ENCODE results near the gene SPATS2L. TPM values are rescaled to one million over a fixed set of nuclear protein-coding genes. Genes with fewer than 3 reads are reported as not detected.

Gene SPATS2L
- polyA plus RNA-seq, 1 experiment = 243 TPM

DNA sequence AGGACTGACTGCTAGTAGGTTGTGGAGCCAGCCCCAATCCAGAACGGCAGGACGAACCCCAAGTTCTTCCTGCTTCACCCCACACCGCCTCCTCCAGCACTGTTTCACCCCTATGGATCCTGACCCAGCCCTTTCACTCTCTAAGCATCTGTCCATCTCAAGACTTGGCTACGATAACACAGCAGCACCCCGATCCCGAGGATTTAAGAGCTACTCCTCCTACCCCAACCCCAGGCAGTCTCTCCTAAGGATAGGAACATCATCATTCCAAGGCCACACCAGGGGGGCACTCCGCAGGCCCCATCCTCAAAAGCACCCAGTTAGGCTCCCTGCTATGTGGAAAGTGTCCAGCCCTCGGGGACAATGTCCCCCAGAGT, 202.7 kb downstream of the SPATS2L start:
- DNase-seq (ENCODE audit: low read depth) = no peak
- H3K4me3 ChIP-seq (ENCODE audit: low read depth, low read length) = peak overlapping the region; percentile 77
- H3K36me3 ChIP-seq (ENCODE audit: control insufficient read depth, insufficient read depth, low read length) = no peaks in the 10 kb centered on the region
- TF ChIP-seq, protein P1, sequence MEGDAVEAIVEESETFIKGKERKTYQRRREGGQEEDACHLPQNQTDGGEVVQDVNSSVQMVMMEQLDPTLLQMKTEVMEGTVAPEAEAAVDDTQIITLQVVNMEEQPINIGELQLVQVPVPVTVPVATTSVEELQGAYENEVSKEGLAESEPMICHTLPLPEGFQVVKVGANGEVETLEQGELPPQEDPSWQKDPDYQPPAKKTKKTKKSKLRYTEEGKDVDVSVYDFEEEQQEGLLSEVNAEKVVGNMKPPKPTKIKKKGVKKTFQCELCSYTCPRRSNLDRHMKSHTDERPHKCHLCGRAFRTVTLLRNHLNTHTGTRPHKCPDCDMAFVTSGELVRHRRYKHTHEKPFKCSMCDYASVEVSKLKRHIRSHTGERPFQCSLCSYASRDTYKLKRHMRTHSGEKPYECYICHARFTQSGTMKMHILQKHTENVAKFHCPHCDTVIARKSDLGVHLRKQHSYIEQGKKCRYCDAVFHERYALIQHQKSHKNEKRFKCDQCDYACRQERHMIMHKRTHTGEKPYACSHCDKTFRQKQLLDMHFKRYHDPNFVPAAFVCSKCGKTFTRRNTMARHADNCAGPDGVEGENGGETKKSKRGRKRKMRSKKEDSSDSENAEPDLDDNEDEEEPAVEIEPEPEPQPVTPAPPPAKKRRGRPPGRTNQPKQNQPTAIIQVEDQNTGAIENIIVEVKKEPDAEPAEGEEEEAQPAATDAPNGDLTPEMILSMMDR (IDR thresholded peaks at IDR 0.05; ENCODE audit: insufficient read depth, low read depth, low read length) = no peak
- peaks cover 6% of the 10 kb centered on the region for H3K27me3 ChIP-seq (ENCODE audit: control insufficient read depth, insufficient read depth, low read length)
- CTCF ChIA-PET = interaction anchor here (0.7 to 3.0 kb wide), 16 partner anchors 11 to 536 kb away, joined by 3 to 29 read pairs (median 4); partner anchors contain the start of gene SGO2
- POLR2A ChIA-PET = interaction anchor here (0.5 kb wide), 1 partner anchor 262 kb away, joined by 10 read pairs; no protein-coding TSS in a partner anchor

DNA sequence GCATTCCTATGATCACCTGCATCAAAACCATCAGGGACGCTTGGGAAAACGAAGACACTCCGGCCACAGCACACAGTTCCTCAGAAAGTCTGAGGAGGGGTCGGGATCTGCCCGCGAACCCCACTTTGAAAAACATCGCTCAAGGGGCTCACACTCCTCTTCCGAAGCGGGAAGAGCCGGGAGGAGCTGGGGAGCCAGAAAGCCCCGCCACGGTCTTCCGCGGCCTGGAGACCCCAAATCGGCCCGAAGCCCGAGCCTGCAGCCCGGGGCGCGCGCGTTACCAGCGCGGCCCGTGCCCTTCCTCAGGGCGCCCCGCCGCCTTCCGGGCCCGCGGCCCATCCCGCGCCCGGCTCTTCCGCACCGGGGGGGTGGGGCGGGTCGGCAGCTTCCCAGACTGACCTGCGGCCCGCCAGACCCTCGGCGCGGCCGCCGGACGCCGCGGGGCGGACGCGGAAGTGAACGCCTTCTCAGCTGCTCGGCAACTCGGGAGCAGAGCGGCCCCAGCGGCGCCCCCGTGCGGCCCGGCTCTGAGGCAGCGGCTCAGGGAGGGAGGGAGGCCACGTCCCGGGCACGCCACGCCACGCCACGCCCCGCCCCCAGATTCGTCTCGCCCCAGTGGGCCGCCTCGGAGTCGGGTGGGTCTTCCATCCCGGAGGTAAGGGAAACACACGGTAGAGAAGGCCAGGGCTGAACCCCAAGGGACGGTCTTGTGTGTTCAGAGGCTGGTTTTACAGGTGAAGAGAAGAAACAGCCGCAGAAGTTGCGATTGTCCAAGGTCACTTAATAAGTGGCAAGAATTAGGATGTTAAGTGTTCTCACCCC, 203.3 kb downstream of the SPATS2L start, which contains the start of gene KCTD18:
Gene KCTD18, minus strand, starts transcription at position 457 of the 822 bp plus-strand sequence. CDS start 3,052 bp downstream, outside the sequence.
- H3K36me3 ChIP-seq (ENCODE audit: control insufficient read depth, insufficient read depth, low read length) = no peaks in the 10 kb centered on the region
- CTCF ChIA-PET = interaction anchor here (0.7 to 3.0 kb wide), 18 partner anchors 10 to 537 kb away, joined by 3 to 29 read pairs (median 4); partner anchors contain the start of gene SGO2

DNA sequence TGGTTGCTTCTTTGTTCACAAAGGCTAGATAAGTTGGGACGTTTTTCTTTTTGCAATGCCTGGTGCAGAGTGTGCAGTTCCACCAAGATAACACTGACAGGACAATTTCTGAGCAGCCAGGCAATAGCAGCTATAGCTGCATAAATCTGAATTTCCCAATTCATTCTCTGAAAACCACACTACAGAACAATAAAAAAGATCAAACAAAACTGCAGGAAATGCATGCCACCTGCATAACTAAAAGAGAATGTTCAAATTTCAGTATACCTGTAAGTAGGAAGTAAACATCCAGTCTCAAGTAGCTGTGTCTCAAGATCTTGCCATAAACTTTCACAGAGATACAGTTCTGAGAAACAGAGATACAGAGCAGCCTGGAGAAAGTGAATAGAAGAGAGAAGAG, 208.7 kb downstream of the SPATS2L start:
- TF ChIP-seq, protein P1 (IDR thresholded peaks at IDR 0.05; ENCODE audit: insufficient read depth, low read depth, low read length) = no peak
- H3K27me3 ChIP-seq (ENCODE audit: control insufficient read depth, insufficient read depth, low read length) = peaks cover 12% of the 10 kb centered on the region
- DNase-seq (ENCODE audit: low read depth) = no peak
- ChIA-PET CTCF (no interaction called here), POLR2A (no interaction called here)
- H3K36me3 ChIP-seq (ENCODE audit: control insufficient read depth, insufficient read depth, low read length) = no peaks in the 10 kb centered on the region
- no peak overlapping the region for H3K4me3 ChIP-seq (ENCODE audit: low read depth, low read length)

More for the DNA sequence above, 203.3 kb downstream of the SPATS2L start, which contains the start of gene KCTD18:
- DNase-seq (ENCODE audit: low read depth) = peak; percentile 26
- TF ChIP-seq, protein P1 (IDR thresholded peaks at IDR 0.05; ENCODE audit: insufficient read depth, low read depth, low read length) = peak; percentile 55
- H3K27me3 ChIP-seq (ENCODE audit: control insufficient read depth, insufficient read depth, low read length) = peaks cover 10% of the 10 kb centered on the region
- POLR2A ChIA-PET = interaction anchor here (0.5 kb wide), 1 partner anchor 262 kb away, joined by 10 read pairs; no protein-coding TSS in a partner anchor
- H3K4me3 ChIP-seq (ENCODE audit: low read depth, low read length) = peak within 1 kb of the TSS; percentile 77

DNA sequence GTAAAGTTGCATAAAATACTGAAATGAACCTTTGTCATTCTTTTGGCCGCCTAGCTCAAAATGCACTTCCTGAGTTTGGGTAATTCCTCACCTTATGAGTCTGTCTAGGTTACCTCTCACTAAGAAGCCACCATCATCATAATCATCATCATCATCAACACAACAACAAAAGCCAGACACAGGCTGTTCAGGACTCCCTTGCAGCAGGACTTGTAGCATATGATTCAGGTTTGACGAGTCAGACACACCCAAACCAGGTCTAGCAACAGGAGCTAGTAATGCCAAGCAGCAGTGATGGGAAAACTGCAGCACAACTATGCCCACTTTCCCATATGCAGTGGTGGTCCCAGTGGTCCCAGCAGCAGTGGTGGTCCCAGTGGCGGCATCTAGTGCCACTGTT, 216.7 kb downstream of the SPATS2L start:
- Histone ChIP-seq H3K27me3 (ENCODE audit: control insufficient read depth, insufficient read depth, low read length) (peaks cover 9% of the 10 kb centered on the region), H3K36me3 (ENCODE audit: control insufficient read depth, insufficient read depth, low read length) (no peaks in the 10 kb centered on the region), H3K4me3 (ENCODE audit: low read depth, low read length) (no peak overlapping the region)
- TF ChIP-seq, protein P1 (IDR thresholded peaks at IDR 0.05; ENCODE audit: insufficient read depth, low read depth, low read length) = no peak
- ChIA-PET POLR2A (no interaction called here), CTCF (interaction anchor here (3.2 to 5.8 kb wide), 2 partner anchors 11 to 13 kb away, joined by 12 to 29 read pairs; partner anchors contain the start of gene KCTD18)
- DNase-seq (ENCODE audit: low read depth) = no peak

DNA sequence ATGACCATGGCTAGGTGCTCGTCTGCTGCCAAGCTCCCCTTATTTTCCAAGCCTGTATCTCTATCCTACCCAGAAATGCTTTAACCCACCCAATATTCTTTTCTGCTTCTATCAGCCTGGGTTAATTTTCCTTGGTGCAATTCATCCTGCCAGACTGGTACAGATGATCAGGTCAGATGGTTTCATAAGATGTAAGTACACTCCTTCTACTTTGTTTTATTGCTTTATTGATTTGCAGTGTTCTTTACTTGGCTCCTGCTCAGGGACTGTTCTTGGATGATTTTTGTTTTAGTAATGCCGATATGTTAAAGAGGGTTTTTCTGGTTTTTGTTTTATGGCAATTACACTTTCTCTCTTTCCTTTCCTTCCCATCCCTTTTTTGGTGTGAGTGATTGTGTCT, 217.1 kb downstream of the SPATS2L start:
- ChIA-PET POLR2A (no interaction called here), CTCF (interaction anchor here (3.2 to 5.8 kb wide), 2 partner anchors 11 to 14 kb away, joined by 12 to 29 read pairs; partner anchors contain the start of gene KCTD18)
- peaks cover 9% of the 10 kb centered on the region for H3K27me3 ChIP-seq (ENCODE audit: control insufficient read depth, insufficient read depth, low read length)
- no peak overlapping the region for H3K4me3 ChIP-seq (ENCODE audit: low read depth, low read length)
- H3K36me3 ChIP-seq (ENCODE audit: control insufficient read depth, insufficient read depth, low read length) = no peaks in the 10 kb centered on the region
- DNase-seq (ENCODE audit: low read depth) = no peak
- TF ChIP-seq, protein P1 (IDR thresholded peaks at IDR 0.05; ENCODE audit: insufficient read depth, low read depth, low read length) = no peak
